CD4-positive, CD25-positive, alpha-beta regulatory T cell (primary cell): ENCODE data around the gene NFATC3. TPM values are rescaled to one million over a fixed set of nuclear protein-coding genes. Genes with fewer than 3 reads are reported as not detected.
"Not testable (repeated sequence)": the region's sequence is repeated elsewhere in the genome, so short reads cannot be mapped to it uniquely, and the experiment has no call there.

Experiments used
- ATAC-seq, 2 donors: fragments of 150-1000 bp; cut with Tn5 transposase; one replicate each; pipeline ENCODE4 v1.10.0; 2021; ENCODE audit warnings: low read depth in 2 of 2, moderate number of reproducible peaks in 2 of 2, moderate library complexity in 1 of 2
- DNase-seq, 3 donors: peaks; one replicate each; pipeline versions ENCODE4 v3.0.0 to v3.0.0-alpha.2; 2012 to 2022; ENCODE audit warnings: mixed read lengths in 1 of 3
- H3K27ac ChIP-seq: one replicate; pipeline ENCODE4 v1.7.0; 2013; ENCODE audit warnings: mild to moderate bottlenecking, low read length; ENCODE audit not compliant: insufficient read depth, poor library complexity, severe bottlenecking
- H3K27me3 ChIP-seq: one replicate; pipeline ENCODE4 v1.7.0; 2013; ENCODE audit warnings: low read length; ENCODE audit not compliant: control insufficient read depth, insufficient read depth
- H3K36me3 ChIP-seq: one replicate; pipeline ENCODE4 v1.7.0; 2013; ENCODE audit warnings: mild to moderate bottlenecking, low read length, moderate library complexity; ENCODE audit not compliant: control insufficient read depth, insufficient read depth
- H3K4me1 ChIP-seq: 2 replicates; pipeline ENCODE4 v1.7.0; 2013; ENCODE audit warnings: mild to moderate bottlenecking, low read length; ENCODE audit not compliant: insufficient read depth, control insufficient read depth, poor library complexity, severe bottlenecking
- H3K4me3 ChIP-seq: one replicate; pipeline ENCODE4 v1.7.0; 2013; ENCODE audit warnings: low read depth, mild to moderate bottlenecking, low read length, moderate library complexity
- H3K9me3 ChIP-seq, 2 experiments: 1 replicate in 1 of 2; 2 replicates in 1 of 2; pipeline ENCODE4 v1.7.0; 2013; ENCODE audit warnings: low read length in 2 of 2, mild to moderate bottlenecking in 1 of 2, moderate library complexity in 1 of 2; ENCODE audit not compliant: control insufficient read depth in 2 of 2
- H3K27ac Mint-ChIP-seq, 3 donors: one replicate each; pipeline ENCODE4 v1.8.0; 2020 to 2022; ENCODE audit warnings: mild to moderate bottlenecking in 3 of 3, mixed read lengths in 3 of 3, moderate library complexity in 2 of 3
- H3K27me3 Mint-ChIP-seq: one replicate; pipeline ENCODE4 v1.8.0; 2022; ENCODE audit warnings: mild to moderate bottlenecking, mixed read lengths
- H3K36me3 Mint-ChIP-seq: one replicate; pipeline ENCODE4 v1.8.0; 2020; ENCODE audit warnings: mixed read lengths
- H3K4me1 Mint-ChIP-seq, 4 donors: one replicate each; pipeline ENCODE4 v1.8.0; 2020 to 2022; ENCODE audit warnings: mixed read lengths in 4 of 4, mild to moderate bottlenecking in 1 of 4
- H3K4me3 Mint-ChIP-seq, 4 donors: one replicate each; pipeline ENCODE4 v1.8.0; 2020 to 2022; ENCODE audit warnings: mild to moderate bottlenecking in 4 of 4, mixed read lengths in 4 of 4, moderate library complexity in 3 of 4
- H3K9me3 Mint-ChIP-seq, 7 donors: one replicate each; pipeline ENCODE4 v1.8.0; 2020 to 2022; ENCODE audit warnings: mixed read lengths in 7 of 7, mild to moderate bottlenecking in 3 of 7, moderate library complexity in 2 of 7
- polyA plus RNA-seq, 4 donors: library from polyadenylated mRNA; unstranded; fragments of 300-500 nt; fragmentation: Illumina TruSeq; gene quantifications; one replicate each; pipeline ENCODE4 v1.2.3, GENCODE V29; 2021
- total RNA-seq: library from RNA; stranded (reverse); gene quantifications from one replicate; pipeline ENCODE4 v1.2.3, GENCODE V29; 2022

NFATC3 gene
- total and polyA plus RNA-seq, 5 donors from 2014 or later = 52.0 to 115 (median 60.9) TPM

- peaks cover 4% of the 10 kb centered on the region for H3K36me3 Mint-ChIP-seq
- H3K27ac Mint-ChIP-seq = peak overlapping the region in 2 of 3 donors; percentile 65 to 76
- no peaks in the 10 kb centered on the region for H3K27me3 Mint-ChIP-seq
- H3K27me3 ChIP-seq = no peaks in the 10 kb centered on the region
- H3K4me3 Mint-ChIP-seq = peak overlapping the region; percentile 41 to 71 (median 53)
- H3K4me3 ChIP-seq = no peak overlapping the region
- ATAC-seq (no peak), DNase-seq (no peak)
- H3K27ac ChIP-seq = no peak overlapping the region
- no peaks in the 10 kb centered on the region for H3K9me3 ChIP-seq
- H3K36me3 ChIP-seq = peaks cover 3% of the 10 kb centered on the region
- H3K4me1 ChIP-seq = peaks cover 38% of the 10 kb centered on the region
- H3K9me3 Mint-ChIP-seq = peaks cover 0 to 3% (median 0%) of the 10 kb centered on the region in 7 donors
- H3K4me1 Mint-ChIP-seq = peaks cover 34 to 88% (median 65%) of the 10 kb centered on the region in 4 donors
Observed at GRCh38 chr16:68100488-68100887, 15.3 kb downstream of the NFATC3 start.

- H3K9me3 ChIP-seq = peaks cover under 1 to 1% of the 10 kb centered on the region in 2 experiments
- no peak overlapping the region for H3K4me3 ChIP-seq
- H3K27me3 Mint-ChIP-seq = no peaks in the 10 kb centered on the region
- peaks cover 0 to 20% (median 5%) of the 10 kb centered on the region in 7 donors for H3K9me3 Mint-ChIP-seq
- no peak overlapping the region for H3K27ac ChIP-seq
- H3K27me3 ChIP-seq = no peaks in the 10 kb centered on the region
- no peak for DNase-seq
- no peak for ATAC-seq
- no peaks in the 10 kb centered on the region for H3K36me3 ChIP-seq
- H3K4me1 ChIP-seq = peaks cover 32% of the 10 kb centered on the region
- H3K4me3 Mint-ChIP-seq = peak overlapping the region in 3 of 4 donors; percentile 42 to 67 (median 51)
- H3K36me3 Mint-ChIP-seq = peaks cover 22% of the 10 kb centered on the region
- peak overlapping the region; percentile 21 to 76 (median 48) for H3K27ac Mint-ChIP-seq
- peaks cover 51 to 87% (median 72%) of the 10 kb centered on the region in 4 donors for H3K4me1 Mint-ChIP-seq
Observed at GRCh38 chr16:68105611-68106010, 20.4 kb downstream of the NFATC3 start.

- H3K27ac ChIP-seq, H3K9me3 ChIP-seq, H3K27me3 ChIP-seq, H3K27me3 Mint-ChIP-seq, H3K36me3 ChIP-seq: not testable (repeated sequence)
- peaks cover 50 to 90% (median 70%) of the 10 kb centered on the region in 4 donors for H3K4me1 Mint-ChIP-seq
- H3K4me3 Mint-ChIP-seq = peak overlapping the region in 3 of 4 donors; percentile 56 to 63 (median 58)
- H3K4me3 ChIP-seq = peak overlapping the region; percentile 24
- ATAC-seq (peak; percentile 47 to 71), DNase-seq (peak in 1 of 3 donors; percentile 45)
- H3K36me3 Mint-ChIP-seq = peaks cover 36% of the 10 kb centered on the region
- peaks cover 0 to 30% (median 12%) of the 10 kb centered on the region in 7 donors for H3K9me3 Mint-ChIP-seq
- peaks cover 21% of the 10 kb centered on the region for H3K4me1 ChIP-seq
- H3K27ac Mint-ChIP-seq = peak overlapping the region; percentile 57 to 72 (median 70)
Observed at GRCh38 chr16:68107230-68107928, 22.2 kb downstream of the NFATC3 start.

GRCh38 chr16:68109156-68109555 is 24.0 kb downstream of the NFATC3 start:
- ATAC-seq, H3K36me3 ChIP-seq, H3K9me3 ChIP-seq, H3K27ac ChIP-seq, H3K27me3 Mint-ChIP-seq, H3K4me3 ChIP-seq, H3K27me3 ChIP-seq, DNase-seq: not testable (repeated sequence)
- Mint-ChIP-seq H3K4me1 (peaks cover 42 to 91% (median 65%) of the 10 kb centered on the region in 4 donors), H3K4me3 (peak overlapping the region in 3 of 4 donors; percentile 36 to 53 (median 40)), H3K36me3 (peaks cover 36% of the 10 kb centered on the region), H3K27ac (peak overlapping the region in 2 of 3 donors; percentile 10 to 34), H3K9me3 (peaks cover 0 to 30% (median 12%) of the 10 kb centered on the region in 7 donors)
- peaks cover 34% of the 10 kb centered on the region for H3K4me1 ChIP-seq

- Mint-ChIP-seq H3K36me3 (peaks cover 31% of the 10 kb centered on the region), H3K4me1 (peaks cover 32 to 91% (median 59%) of the 10 kb centered on the region in 4 donors), H3K4me3 (peak overlapping the region in 2 of 4 donors; percentile 11 to 25), H3K9me3 (peaks cover 0 to 27% (median 10%) of the 10 kb centered on the region in 7 donors)
- DNase-seq, H3K9me3 ChIP-seq, H3K36me3 ChIP-seq, H3K27ac ChIP-seq, H3K27ac Mint-ChIP-seq, H3K27me3 ChIP-seq, H3K27me3 Mint-ChIP-seq, ATAC-seq: not testable (repeated sequence)
- H3K4me1 ChIP-seq = peaks cover 44% of the 10 kb centered on the region
- H3K4me3 ChIP-seq = peak overlapping the region; percentile 18
Observed at GRCh38 chr16:68110611-68111010, 25.4 kb downstream of the NFATC3 start.

- no peak for ATAC-seq
- peaks cover 51% of the 10 kb centered on the region for H3K4me1 ChIP-seq
Observed at GRCh38 chr16:68111379-68111778, 26.2 kb downstream of the NFATC3 start.

GRCh38 chr16:68113059-68113761 is 28.0 kb downstream of the NFATC3 start:
- no peak for DNase-seq
- Histone ChIP-seq H3K4me1 (peaks cover 54% of the 10 kb centered on the region), H3K9me3 (peaks cover 4 to 5% of the 10 kb centered on the region in 2 experiments), H3K27ac (no peak overlapping the region), H3K27me3 (no peaks in the 10 kb centered on the region), H3K4me3 (no peak overlapping the region), H3K36me3 (no peaks in the 10 kb centered on the region)
- Mint-ChIP-seq H3K27ac (peak overlapping the region in 2 of 3 donors; percentile 61 to 63), H3K4me1 (peaks cover 36 to 94% (median 63%) of the 10 kb centered on the region in 4 donors), H3K27me3 (no peaks in the 10 kb centered on the region), H3K9me3 (peaks cover 0 to 26% (median 10%) of the 10 kb centered on the region in 7 donors), H3K36me3 (peaks cover 27% of the 10 kb centered on the region), H3K4me3 (peak overlapping the region in 3 of 4 donors; percentile 5 to 62 (median 18))
- ATAC-seq = no peak

More at GRCh38 chr16:68111379-68111778, 26.2 kb downstream of the NFATC3 start:
- H3K4me1 Mint-ChIP-seq = peaks cover 33 to 92% (median 64%) of the 10 kb centered on the region in 4 donors
- H3K36me3 Mint-ChIP-seq = peaks cover 31% of the 10 kb centered on the region
- H3K4me3 Mint-ChIP-seq = peak overlapping the region in 3 of 4 donors; percentile 3 to 58 (median 4)
- peaks cover 0 to 26% (median 10%) of the 10 kb centered on the region in 7 donors for H3K9me3 Mint-ChIP-seq
- peaks cover 4 to 5% of the 10 kb centered on the region in 2 experiments for H3K9me3 ChIP-seq
- H3K4me3 ChIP-seq = no peak overlapping the region
- H3K36me3 ChIP-seq = no peaks in the 10 kb centered on the region
- no peaks in the 10 kb centered on the region for H3K27me3 ChIP-seq
- H3K27me3 Mint-ChIP-seq = no peaks in the 10 kb centered on the region
- no peak overlapping the region for H3K27ac ChIP-seq
- H3K27ac Mint-ChIP-seq = peak overlapping the region in 2 of 3 donors; percentile 43 to 45
- no peak for DNase-seq
